ENCODE results near the gene APOC3. TPM values are rescaled to one million over a fixed set of nuclear protein-coding genes. Genes with fewer than 3 reads are reported as not detected.

The APOC3 gene
- under 1 TPM in 1 of 10 donors, not detected in 9; 0.64 TPM for total RNA-seq
- polyA plus RNA-seq, result under 1 TPM in 1 of 2 donors, not detected in 1; 0.12 TPM
- long read RNA-seq, donor 1, result 0 reads
- long read RNA-seq, donor 2, result 0 reads
- long read RNA-seq, donor 3, result 0 reads

GRCh38 chr11:116829525-116830183 lies at the start of gene APOC3:
TSS of gene APOC3 (plus strand) at chr11:116829907. CDS start at chr11:116830583, 676 bp downstream.
- DNase-seq, result no peak
- H3K4me3 ChIP-seq, result no peak within 1 kb of the TSS
- no peaks in the 10 kb centered on the region for H3K9me3 ChIP-seq
- TF ChIP-seq, protein P1, sequence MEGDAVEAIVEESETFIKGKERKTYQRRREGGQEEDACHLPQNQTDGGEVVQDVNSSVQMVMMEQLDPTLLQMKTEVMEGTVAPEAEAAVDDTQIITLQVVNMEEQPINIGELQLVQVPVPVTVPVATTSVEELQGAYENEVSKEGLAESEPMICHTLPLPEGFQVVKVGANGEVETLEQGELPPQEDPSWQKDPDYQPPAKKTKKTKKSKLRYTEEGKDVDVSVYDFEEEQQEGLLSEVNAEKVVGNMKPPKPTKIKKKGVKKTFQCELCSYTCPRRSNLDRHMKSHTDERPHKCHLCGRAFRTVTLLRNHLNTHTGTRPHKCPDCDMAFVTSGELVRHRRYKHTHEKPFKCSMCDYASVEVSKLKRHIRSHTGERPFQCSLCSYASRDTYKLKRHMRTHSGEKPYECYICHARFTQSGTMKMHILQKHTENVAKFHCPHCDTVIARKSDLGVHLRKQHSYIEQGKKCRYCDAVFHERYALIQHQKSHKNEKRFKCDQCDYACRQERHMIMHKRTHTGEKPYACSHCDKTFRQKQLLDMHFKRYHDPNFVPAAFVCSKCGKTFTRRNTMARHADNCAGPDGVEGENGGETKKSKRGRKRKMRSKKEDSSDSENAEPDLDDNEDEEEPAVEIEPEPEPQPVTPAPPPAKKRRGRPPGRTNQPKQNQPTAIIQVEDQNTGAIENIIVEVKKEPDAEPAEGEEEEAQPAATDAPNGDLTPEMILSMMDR (IDR thresholded peaks at IDR 0.05), result no peak
- H3K4me1 ChIP-seq, result peaks cover 0 to 6% (median 2%) of the 10 kb centered on the region in 9 donors
- peak in 1 of 8 donors; percentile 7 for ATAC-seq
- intact Hi-C loops (cut with DNase I), result loop anchor here in 1 of 10 donors (5.0 kb wide), 1 partner anchor 37 kb away; the partner anchor contains the start of gene APOA5
- no peak within 1 kb of the TSS for H3K27ac ChIP-seq
- H3K36me3 ChIP-seq, result no peaks in the 10 kb centered on the region
- no peaks in the 10 kb centered on the region for H3K27me3 ChIP-seq
- 68 to 75% methylated on average over 9 of the region's 9 CpGs for WGBS, 2 donors

GRCh38 chr11:116782728-116783127 lies 47.0 kb upstream of the APOC3 start:
- TF ChIP-seq, protein P1 (IDR thresholded peaks at IDR 0.05), result no peak
- Histone ChIP-seq H3K4me3 (no peak overlapping the region), H3K27me3 (no peaks in the 10 kb centered on the region), H3K4me1 (peaks cover 4 to 19% (median 11%) of the 10 kb centered on the region in 9 donors), H3K9me3 (no peaks in the 10 kb centered on the region), H3K36me3 (peaks cover 0 to 91% (median 58%) of the 10 kb centered on the region in 9 donors), H3K27ac (no peak overlapping the region)
- 95 to 97% methylated on average over 4 of the region's 4 CpGs for WGBS, 2 donors
- intact Hi-C loops (cut with DNase I), result no loop called here
- ATAC-seq, result no peak
- DNase-seq, result no peak

GRCh38 chr11:116786326-116786725 lies 43.4 kb upstream of the APOC3 start:
- no peaks in the 10 kb centered on the region for H3K27me3 ChIP-seq
- H3K4me1 ChIP-seq, result peaks cover 4 to 32% (median 20%) of the 10 kb centered on the region in 9 donors
- H3K36me3 ChIP-seq, result peaks cover 0 to 55% (median 39%) of the 10 kb centered on the region in 9 donors
- peak overlapping the region in 3 of 10 donors; percentile 84 to 97 (median 91) for H3K4me3 ChIP-seq
- ATAC-seq (no peak), DNase-seq (no peak)
- intact Hi-C loops (cut with DNase I), result loop anchor here in 4 of 10 donors (5.0 kb wide), 2 partner anchors 441 to 446 kb away; partner anchors contain the start of genes PCSK7 (in 1 of the 4) and RNF214 (in 1 of the 4)
- WGBS, 2 donors, result 80 to 87% methylated on average over 2 of the region's 2 CpGs
- TF ChIP-seq, protein P1 (IDR thresholded peaks at IDR 0.05), result no peak
- no peak overlapping the region for H3K27ac ChIP-seq
- no peaks in the 10 kb centered on the region for H3K9me3 ChIP-seq

DNA sequence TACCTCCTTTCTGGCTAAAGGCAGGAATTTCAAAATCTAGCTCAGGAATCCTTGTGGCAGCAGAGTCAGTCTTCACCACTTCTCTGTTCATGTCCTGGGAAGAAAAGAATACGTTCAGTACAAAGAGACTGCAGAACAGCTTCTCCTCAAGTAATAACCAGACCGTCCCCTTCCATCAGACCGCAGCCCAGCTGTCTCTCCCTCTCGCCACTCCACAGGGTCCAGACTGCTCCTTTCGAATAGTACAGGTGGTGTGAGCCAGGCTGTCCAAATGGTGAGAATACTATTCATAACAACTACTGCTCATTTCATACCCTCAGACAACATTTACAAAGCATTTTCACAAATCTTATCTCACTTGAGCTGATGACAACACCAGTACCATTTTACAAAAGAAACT lies 42.7 kb upstream of the APOC3 start:
- intact Hi-C loops (cut with DNase I), result loop anchor here in 4 of 10 donors (5.0 kb wide), 2 partner anchors 440 to 445 kb away; partner anchors contain the start of genes PCSK7 (in 1 of the 4) and RNF214 (in 1 of the 4)
- TF ChIP-seq, protein P1 (IDR thresholded peaks at IDR 0.05), result no peak
- DNase-seq, result no peak
- Histone ChIP-seq H3K27ac (peak overlapping the region in 3 of 10 donors; percentile 88 to 94 (median 88)), H3K4me3 (peak overlapping the region; percentile 84 to 100 (median 94)), H3K4me1 (peaks cover 7 to 35% (median 24%) of the 10 kb centered on the region in 9 donors), H3K9me3 (no peaks in the 10 kb centered on the region), H3K36me3 (peaks cover 0 to 48% (median 38%) of the 10 kb centered on the region in 9 donors), H3K27me3 (no peaks in the 10 kb centered on the region)
- 66 to 69% methylated on average over 5 of the region's 5 CpGs for WGBS, 2 donors
- ATAC-seq, result no peak

All from heart right ventricle (tissue), 16 donors.